Liver (tissue), 9 donors: Measurements from ENCODE around the gene CD248. TPM values are rescaled to one million over a fixed set of nuclear protein-coding genes. Genes with fewer than 3 reads are reported as not detected.

Source experiments
- DNase-seq: peaks from one replicate; pipeline ENCODE4 v3.0.0-alpha.2; 2017; ENCODE audit warnings: low spot score
- H3K27ac ChIP-seq, 2 donors: one replicate each; pipeline ENCODE4 v1.7.0; 2013; ENCODE audit warnings: inconsistent platforms in 2 of 2, low read length in 2 of 2, control low read depth in 1 of 2, low read depth in 1 of 2, mild to moderate bottlenecking in 1 of 2
- H3K27me3 ChIP-seq, 4 donors: one replicate each; pipeline versions ENCODE4 v1.6.1 to v1.7.0; 2013; ENCODE audit warnings: low read length in 3 of 4, inconsistent platforms in 1 of 4, mild to moderate bottlenecking in 1 of 4, moderate library complexity in 1 of 4; ENCODE audit not compliant: control insufficient read depth in 4 of 4, insufficient read depth in 4 of 4
- H3K36me3 ChIP-seq, 4 donors: one replicate each; pipeline versions ENCODE4 v1.6.1 to v1.7.0; 2013; ENCODE audit warnings: low read length in 3 of 4, mild to moderate bottlenecking in 3 of 4, low read depth in 1 of 4, moderate library complexity in 1 of 4; ENCODE audit not compliant: control insufficient read depth in 4 of 4, insufficient read depth in 3 of 4
- H3K4me1 ChIP-seq, 4 donors: one replicate each; pipeline versions ENCODE4 v1.6.1 to v1.7.0; 2013; ENCODE audit warnings: low read length in 3 of 4, mild to moderate bottlenecking in 3 of 4, moderate library complexity in 1 of 4; ENCODE audit not compliant: control insufficient read depth in 4 of 4, insufficient read depth in 4 of 4
- H3K4me3 ChIP-seq, 3 donors: one replicate each; pipeline versions ENCODE4 v1.6.1 to v1.7.0; 2013; ENCODE audit warnings: low read length in 3 of 3, control low read depth in 1 of 3, low read depth in 1 of 3, mild to moderate bottlenecking in 1 of 3
- H3K9ac ChIP-seq, 2 donors: one replicate each; pipeline ENCODE4 v1.7.0; 2013; ENCODE audit warnings: low read length in 2 of 2, mild to moderate bottlenecking in 2 of 2, moderate library complexity in 2 of 2, control low read depth in 1 of 2, low read depth in 1 of 2
- H3K9me3 ChIP-seq, 4 donors: one replicate each; pipeline versions ENCODE4 v1.6.1 to v1.7.0; 2013; ENCODE audit warnings: low read length in 3 of 4; ENCODE audit not compliant: control insufficient read depth in 4 of 4
- ATF3 ChIP-seq: IDR thresholded peaks from 2 replicates; pipeline ENCODE4 v1.6.1; 2016; ENCODE audit warnings: antibody characterized with exemption
- EGR1 ChIP-seq, 2 donors: IDR thresholded peaks; 2 replicates each; pipeline ENCODE4 v1.6.1; 2016 to 2018; ENCODE audit warnings: antibody characterized with exemption in 2 of 2, low read depth in 2 of 2
- FOXA1 ChIP-seq: IDR thresholded peaks from 2 replicates; pipeline ENCODE4 v1.6.1; 2016; ENCODE audit warnings: antibody characterized with exemption
- FOXA2 ChIP-seq: IDR thresholded peaks from 2 replicates; pipeline ENCODE4 v1.6.1; 2016; ENCODE audit warnings: antibody characterized with exemption
- GABPA ChIP-seq, 2 donors: IDR thresholded peaks in 1 of 2; conservative IDR thresholded peaks in 1 of 2; 2 replicates each; pipeline ENCODE4 v1.6.1; 2016; ENCODE audit warnings: antibody characterized with exemption in 2 of 2, mild to moderate bottlenecking in 1 of 2, moderate library complexity in 1 of 2
- HNF4A ChIP-seq, 2 donors: conservative IDR thresholded peaks; 2 replicates each; pipeline ENCODE4 v1.6.1; 2016; ENCODE audit warnings: antibody characterized with exemption in 2 of 2, mild to moderate bottlenecking in 2 of 2
- HNF4G ChIP-seq: IDR thresholded peaks from 2 replicates; pipeline ENCODE4 v1.6.1; 2016; ENCODE audit warnings: antibody characterized with exemption
- JUND ChIP-seq, 2 donors: IDR thresholded peaks; 2 replicates each; pipeline ENCODE4 v1.6.1; 2016; ENCODE audit warnings: antibody characterized with exemption in 2 of 2
- MAX ChIP-seq: IDR thresholded peaks from 2 replicates; pipeline ENCODE4 v1.6.1; 2016; ENCODE audit warnings: antibody characterized with exemption
- NR2F2 ChIP-seq: IDR thresholded peaks from 2 replicates; pipeline ENCODE4 v1.6.1; 2016; ENCODE audit warnings: antibody characterized with exemption
- RAD21 ChIP-seq, 2 donors: IDR thresholded peaks; 2 replicates each; pipeline ENCODE4 v1.6.1; 2016; ENCODE audit warnings: antibody characterized with exemption in 2 of 2, mild to moderate bottlenecking in 2 of 2
- RXRA ChIP-seq, 2 donors: IDR thresholded peaks; 2 replicates each; pipeline ENCODE4 v1.6.1; 2017 to 2018; ENCODE audit warnings: antibody characterized with exemption in 2 of 2, mild to moderate bottlenecking in 1 of 2
- SP1 ChIP-seq: IDR thresholded peaks from 2 replicates; pipeline ENCODE4 v1.6.1; 2018; ENCODE audit warnings: antibody characterized with exemption, mild to moderate bottlenecking
- TAF1 ChIP-seq: conservative IDR thresholded peaks from 2 replicates; pipeline ENCODE4 v1.6.1; 2016; ENCODE audit warnings: antibody characterized with exemption, mild to moderate bottlenecking
- YY1 ChIP-seq: IDR thresholded peaks from 2 replicates; pipeline ENCODE4 v1.6.1; 2016; ENCODE audit warnings: antibody characterized with exemption, mild to moderate bottlenecking
- ZBTB33 ChIP-seq: IDR thresholded peaks from 2 replicates; pipeline ENCODE4 v1.6.1; 2016; ENCODE audit warnings: antibody characterized with exemption
- WGBS: extraction: QIAGEN DNeasy Blood & Tissue Kit; methylation state at CpG from one replicate; pipeline ENCODE4 v1.1.7; 2013; 5-methylcytosine and 5-hydroxymethylcytosine counted together
- polyA plus RNA-seq, 2 donors: library from polyadenylated mRNA; stranded (reverse) in 1 of 2; unstranded in 1 of 2; fragments of 200-250 nt in 1 of 2; fragments of >200 nt in 1 of 2; fragmentation: Nextera tagmentation in 1 of 2; extraction: Ambion mirVana in 1 of 2; gene quantifications; one replicate each; pipeline versions ENCODE4 v1.2.1 to v1.2.3, GENCODE V29; 2013 to 2015
- total RNA-seq, 2 donors: library from RNA; depleted of rRNA; stranded (reverse); fragments of >200 nt; gene quantifications; one replicate each; pipeline ENCODE4 v1.2.3, GENCODE V29; 2014
- TF ChIP-seq, protein P1 (sequence below): fragments of 150-350 bp; IDR thresholded peaks from 2 replicates; pipeline ENCODE4 v1.5.1; 2017; ENCODE audit warnings: improper control_type of control experiment, low read depth, low read length; ENCODE audit not compliant: missing input control
- TF ChIP-seq, protein P2 (sequence below): IDR thresholded peaks from 2 replicates; pipeline ENCODE4 v1.6.1; 2016; ENCODE audit warnings: antibody characterized with exemption, mild to moderate bottlenecking
- donor health status: healthy.
- donor health status: healthy.
- donor health status: healthy.
- donor health status: healthy.
- donor health status: healthy.

CD248 gene
- total and polyA plus RNA-seq, 4 donors: 0.64 to 3.0 (median 1.2) TPM

DNA sequence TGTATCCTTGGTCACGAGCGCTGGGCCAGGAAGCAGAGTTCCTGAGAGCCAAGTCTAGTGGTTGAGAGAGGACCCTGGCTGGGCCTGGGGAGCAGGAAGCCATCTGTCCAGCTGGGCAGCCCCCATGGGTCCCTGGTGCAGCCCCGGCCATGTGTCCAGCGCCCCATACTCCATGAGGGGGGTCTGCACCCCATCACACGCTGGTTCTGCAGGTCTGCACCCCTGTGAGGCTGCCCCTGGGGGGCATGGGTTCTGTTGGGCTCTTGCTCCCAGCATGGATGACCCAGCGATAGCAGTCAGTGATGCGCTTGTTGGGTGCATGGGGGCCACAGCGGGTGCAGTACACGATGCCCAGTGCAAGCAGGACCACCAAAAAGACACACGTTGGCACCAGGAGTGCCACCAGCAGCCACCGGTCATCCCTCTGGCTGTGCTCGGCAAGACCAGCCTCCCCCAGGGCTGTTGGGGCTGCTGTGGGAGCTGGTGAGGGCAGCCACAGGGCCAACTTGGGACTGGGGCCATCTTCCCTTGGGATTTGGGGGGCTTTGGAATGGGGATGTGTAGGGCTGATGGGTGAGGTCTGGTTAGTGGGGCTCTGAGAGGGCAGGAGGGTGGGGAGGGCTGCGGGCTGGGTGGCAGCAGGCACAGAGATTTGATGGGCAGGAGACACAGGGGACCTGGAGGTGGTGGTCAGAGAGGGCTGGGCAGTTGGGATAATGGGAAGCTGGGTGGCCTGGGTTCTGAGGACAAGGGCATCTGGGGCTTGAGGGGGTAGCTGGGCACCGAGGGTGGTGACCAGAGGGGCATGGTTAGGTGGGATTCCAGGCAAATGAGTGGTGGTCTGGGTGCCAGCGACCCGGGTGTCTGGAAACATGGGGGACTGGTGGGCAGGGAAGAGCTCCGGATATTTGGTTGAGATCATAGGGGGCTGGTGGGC lies 2.0 kb downstream of the CD248 start:
- WGBS: 90% methylated on average over 17 of the region's 17 CpGs
- no peak for TF ChIP-seq NR2F2
- TF ChIP-seq FOXA2: no peak
- no peak for TF ChIP-seq HNF4A (conservative IDR thresholded peaks at IDR 0.05)
- TF ChIP-seq, protein P1, sequence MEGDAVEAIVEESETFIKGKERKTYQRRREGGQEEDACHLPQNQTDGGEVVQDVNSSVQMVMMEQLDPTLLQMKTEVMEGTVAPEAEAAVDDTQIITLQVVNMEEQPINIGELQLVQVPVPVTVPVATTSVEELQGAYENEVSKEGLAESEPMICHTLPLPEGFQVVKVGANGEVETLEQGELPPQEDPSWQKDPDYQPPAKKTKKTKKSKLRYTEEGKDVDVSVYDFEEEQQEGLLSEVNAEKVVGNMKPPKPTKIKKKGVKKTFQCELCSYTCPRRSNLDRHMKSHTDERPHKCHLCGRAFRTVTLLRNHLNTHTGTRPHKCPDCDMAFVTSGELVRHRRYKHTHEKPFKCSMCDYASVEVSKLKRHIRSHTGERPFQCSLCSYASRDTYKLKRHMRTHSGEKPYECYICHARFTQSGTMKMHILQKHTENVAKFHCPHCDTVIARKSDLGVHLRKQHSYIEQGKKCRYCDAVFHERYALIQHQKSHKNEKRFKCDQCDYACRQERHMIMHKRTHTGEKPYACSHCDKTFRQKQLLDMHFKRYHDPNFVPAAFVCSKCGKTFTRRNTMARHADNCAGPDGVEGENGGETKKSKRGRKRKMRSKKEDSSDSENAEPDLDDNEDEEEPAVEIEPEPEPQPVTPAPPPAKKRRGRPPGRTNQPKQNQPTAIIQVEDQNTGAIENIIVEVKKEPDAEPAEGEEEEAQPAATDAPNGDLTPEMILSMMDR: no peak
- TF ChIP-seq MAX: no peak
- no peak for TF ChIP-seq HNF4G
- TF ChIP-seq ATF3: no peak
- no peak for TF ChIP-seq RXRA (IDR thresholded peaks at IDR 0.05)
- no peak for TF ChIP-seq TAF1
- TF ChIP-seq, protein P2, sequence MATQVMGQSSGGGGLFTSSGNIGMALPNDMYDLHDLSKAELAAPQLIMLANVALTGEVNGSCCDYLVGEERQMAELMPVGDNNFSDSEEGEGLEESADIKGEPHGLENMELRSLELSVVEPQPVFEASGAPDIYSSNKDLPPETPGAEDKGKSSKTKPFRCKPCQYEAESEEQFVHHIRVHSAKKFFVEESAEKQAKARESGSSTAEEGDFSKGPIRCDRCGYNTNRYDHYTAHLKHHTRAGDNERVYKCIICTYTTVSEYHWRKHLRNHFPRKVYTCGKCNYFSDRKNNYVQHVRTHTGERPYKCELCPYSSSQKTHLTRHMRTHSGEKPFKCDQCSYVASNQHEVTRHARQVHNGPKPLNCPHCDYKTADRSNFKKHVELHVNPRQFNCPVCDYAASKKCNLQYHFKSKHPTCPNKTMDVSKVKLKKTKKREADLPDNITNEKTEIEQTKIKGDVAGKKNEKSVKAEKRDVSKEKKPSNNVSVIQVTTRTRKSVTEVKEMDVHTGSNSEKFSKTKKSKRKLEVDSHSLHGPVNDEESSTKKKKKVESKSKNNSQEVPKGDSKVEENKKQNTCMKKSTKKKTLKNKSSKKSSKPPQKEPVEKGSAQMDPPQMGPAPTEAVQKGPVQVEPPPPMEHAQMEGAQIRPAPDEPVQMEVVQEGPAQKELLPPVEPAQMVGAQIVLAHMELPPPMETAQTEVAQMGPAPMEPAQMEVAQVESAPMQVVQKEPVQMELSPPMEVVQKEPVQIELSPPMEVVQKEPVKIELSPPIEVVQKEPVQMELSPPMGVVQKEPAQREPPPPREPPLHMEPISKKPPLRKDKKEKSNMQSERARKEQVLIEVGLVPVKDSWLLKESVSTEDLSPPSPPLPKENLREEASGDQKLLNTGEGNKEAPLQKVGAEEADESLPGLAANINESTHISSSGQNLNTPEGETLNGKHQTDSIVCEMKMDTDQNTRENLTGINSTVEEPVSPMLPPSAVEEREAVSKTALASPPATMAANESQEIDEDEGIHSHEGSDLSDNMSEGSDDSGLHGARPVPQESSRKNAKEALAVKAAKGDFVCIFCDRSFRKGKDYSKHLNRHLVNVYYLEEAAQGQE: no peak
- TF ChIP-seq EGR1 (IDR thresholded peaks at IDR 0.05; ENCODE audit: low read depth in 2 of 2): no peak
- no peak for TF ChIP-seq YY1
- TF ChIP-seq RAD21 (IDR thresholded peaks at IDR 0.05): no peak
- no peak for TF ChIP-seq FOXA1
- no peak for TF ChIP-seq SP1
- no peak for TF ChIP-seq JUND (IDR thresholded peaks at IDR 0.05)
- TF ChIP-seq GABPA (IDR thresholded peaks at IDR 0.05 in 1 of 2, conservative IDR thresholded peaks at IDR 0.05 in 1 of 2): no peak
- no peak for TF ChIP-seq ZBTB33
- Histone ChIP-seq H3K27ac (no peak overlapping the region), H3K9me3 (no peaks in the 10 kb centered on the region), H3K4me1 (peaks cover 7 to 24% (median 13%) of the 10 kb centered on the region in 4 donors), H3K36me3 (no peaks in the 10 kb centered on the region), H3K9ac (no peak overlapping the region), H3K4me3 (no peak overlapping the region), H3K27me3 (no peaks in the 10 kb centered on the region)
- no peak for DNase-seq
